Measurements from ENCODE around the gene MOB3B. TPM values are rescaled to one million over a fixed set of nuclear protein-coding genes. Genes with fewer than 3 reads are reported as not detected.

The MOB3B gene
- polyA plus RNA-seq, 1 of the 3 experiments (the other 2 are of a cell fraction): 0.90 TPM

- TF ChIP-seq EZH2phosphoT487 (IDR thresholded peaks at IDR 0.05; ENCODE audit: borderline replicate concordance, low read depth): no peak
- TF ChIP-seq, protein P1, sequence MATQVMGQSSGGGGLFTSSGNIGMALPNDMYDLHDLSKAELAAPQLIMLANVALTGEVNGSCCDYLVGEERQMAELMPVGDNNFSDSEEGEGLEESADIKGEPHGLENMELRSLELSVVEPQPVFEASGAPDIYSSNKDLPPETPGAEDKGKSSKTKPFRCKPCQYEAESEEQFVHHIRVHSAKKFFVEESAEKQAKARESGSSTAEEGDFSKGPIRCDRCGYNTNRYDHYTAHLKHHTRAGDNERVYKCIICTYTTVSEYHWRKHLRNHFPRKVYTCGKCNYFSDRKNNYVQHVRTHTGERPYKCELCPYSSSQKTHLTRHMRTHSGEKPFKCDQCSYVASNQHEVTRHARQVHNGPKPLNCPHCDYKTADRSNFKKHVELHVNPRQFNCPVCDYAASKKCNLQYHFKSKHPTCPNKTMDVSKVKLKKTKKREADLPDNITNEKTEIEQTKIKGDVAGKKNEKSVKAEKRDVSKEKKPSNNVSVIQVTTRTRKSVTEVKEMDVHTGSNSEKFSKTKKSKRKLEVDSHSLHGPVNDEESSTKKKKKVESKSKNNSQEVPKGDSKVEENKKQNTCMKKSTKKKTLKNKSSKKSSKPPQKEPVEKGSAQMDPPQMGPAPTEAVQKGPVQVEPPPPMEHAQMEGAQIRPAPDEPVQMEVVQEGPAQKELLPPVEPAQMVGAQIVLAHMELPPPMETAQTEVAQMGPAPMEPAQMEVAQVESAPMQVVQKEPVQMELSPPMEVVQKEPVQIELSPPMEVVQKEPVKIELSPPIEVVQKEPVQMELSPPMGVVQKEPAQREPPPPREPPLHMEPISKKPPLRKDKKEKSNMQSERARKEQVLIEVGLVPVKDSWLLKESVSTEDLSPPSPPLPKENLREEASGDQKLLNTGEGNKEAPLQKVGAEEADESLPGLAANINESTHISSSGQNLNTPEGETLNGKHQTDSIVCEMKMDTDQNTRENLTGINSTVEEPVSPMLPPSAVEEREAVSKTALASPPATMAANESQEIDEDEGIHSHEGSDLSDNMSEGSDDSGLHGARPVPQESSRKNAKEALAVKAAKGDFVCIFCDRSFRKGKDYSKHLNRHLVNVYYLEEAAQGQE (IDR thresholded peaks at IDR 0.05; ENCODE audit: low read depth, low read length): no peak
- no peak for TF ChIP-seq FOXM1 (IDR thresholded peaks at IDR 0.05; ENCODE audit: low read depth)
- no peak for TF ChIP-seq TCF12 (IDR thresholded peaks at IDR 0.05)
- TF ChIP-seq RCOR1 (IDR thresholded peaks at IDR 0.05; ENCODE audit: low read length): no peak
- no peak for TF ChIP-seq ELF1 (IDR thresholded peaks at IDR 0.05)
Measured at GRCh38 chr9:27328483-27328882, 201.1 kb downstream of the MOB3B start (continued).

GRCh38 chr9:27311184-27311583 is 218.4 kb downstream of the MOB3B start:
- Histone ChIP-seq H3K4me2 (no peak overlapping the region), H3F3A (replicated peaks; ENCODE audit: insufficient read depth) (no peaks in the 10 kb centered on the region), H3K9me3 (no peaks in the 10 kb centered on the region), H4K20me1 (ENCODE audit: insufficient read depth) (no peaks in the 10 kb centered on the region), H3K79me2 (ENCODE audit: insufficient read depth) (no peaks in the 10 kb centered on the region), H3K27me3 (ENCODE audit: insufficient read depth) (no peaks in the 10 kb centered on the region), H3K9ac (no peak overlapping the region), H3K4me1 (ENCODE audit: control insufficient read depth in 1 of 2, insufficient read depth in 2 of 2, low read depth in 1 of 2, low read length in 1 of 2) (no peaks in the 10 kb centered on the region; a peak in 1 of 4 replicates), H3K9me2 (no peaks in the 10 kb centered on the region), H2AFZ (ENCODE audit: low read depth) (no peak overlapping the region), H3K4me3 (ENCODE audit: low read depth in 2 of 2, low read length in 1 of 2) (no peak overlapping the region), H3K27ac (ENCODE audit: low read depth in 2 of 2, low read length in 1 of 2) (no peak overlapping the region), H3K36me3 (replicated peaks in 1 of 2; ENCODE audit: control insufficient read depth in 1 of 2, insufficient read depth in 2 of 2, low read length in 1 of 2) (no peaks in the 10 kb centered on the region)
- no peak for DNase-seq
- TF ChIP-seq, protein P2, sequence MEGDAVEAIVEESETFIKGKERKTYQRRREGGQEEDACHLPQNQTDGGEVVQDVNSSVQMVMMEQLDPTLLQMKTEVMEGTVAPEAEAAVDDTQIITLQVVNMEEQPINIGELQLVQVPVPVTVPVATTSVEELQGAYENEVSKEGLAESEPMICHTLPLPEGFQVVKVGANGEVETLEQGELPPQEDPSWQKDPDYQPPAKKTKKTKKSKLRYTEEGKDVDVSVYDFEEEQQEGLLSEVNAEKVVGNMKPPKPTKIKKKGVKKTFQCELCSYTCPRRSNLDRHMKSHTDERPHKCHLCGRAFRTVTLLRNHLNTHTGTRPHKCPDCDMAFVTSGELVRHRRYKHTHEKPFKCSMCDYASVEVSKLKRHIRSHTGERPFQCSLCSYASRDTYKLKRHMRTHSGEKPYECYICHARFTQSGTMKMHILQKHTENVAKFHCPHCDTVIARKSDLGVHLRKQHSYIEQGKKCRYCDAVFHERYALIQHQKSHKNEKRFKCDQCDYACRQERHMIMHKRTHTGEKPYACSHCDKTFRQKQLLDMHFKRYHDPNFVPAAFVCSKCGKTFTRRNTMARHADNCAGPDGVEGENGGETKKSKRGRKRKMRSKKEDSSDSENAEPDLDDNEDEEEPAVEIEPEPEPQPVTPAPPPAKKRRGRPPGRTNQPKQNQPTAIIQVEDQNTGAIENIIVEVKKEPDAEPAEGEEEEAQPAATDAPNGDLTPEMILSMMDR (IDR thresholded peaks at IDR 0.05): no peak
- TF ChIP-seq SIN3A (IDR thresholded peaks at IDR 0.05; ENCODE audit: borderline replicate concordance, low read depth, low read length) (no peak), POLR2AphosphoS5 (IDR thresholded peaks at IDR 0.05; ENCODE audit: low read depth, low read length) (no peak), MAX (IDR thresholded peaks at IDR 0.05; ENCODE audit: low read depth) (no peak), NFIC (IDR thresholded peaks at IDR 0.05; ENCODE audit: borderline replicate concordance) (no peak), FOXM1 (IDR thresholded peaks at IDR 0.05; ENCODE audit: low read depth) (no peak)
- 68% methylated on average over 2 of the region's 2 CpGs for WGBS (ENCODE audit: low lambda C conversion rate)
- ChIA-PET CTCF (no interaction called here), POLR2A (no interaction called here)
